A549 (cell line): ENCODE results near the gene KCNIP4. TPM values are rescaled to one million over a fixed set of nuclear protein-coding genes. Genes with fewer than 3 reads are reported as not detected.

ENCODE experiments used
- ATAC-seq, 2 experiments: fragments of 200-7000 bp in 1 of 2; fragments of >200 bp in 1 of 2; cut with Nextera tagmentation in 1 of 2; cut with Tn5 transposase in 1 of 2; 3 replicates each; pipeline versions ENCODE4 v1.8.0 to v1.9.1; 2018 to 2020; ENCODE audit warnings: mild to moderate bottlenecking in 1 of 2, moderate library complexity in 1 of 2
- CTCF ChIA-PET: fragments of 300-600 bp; sonication (Branson Sonifier 250); formaldehyde crosslinking; extraction: SDS; loops from one replicate; lab custom pipeline; 2021; ENCODE audit warnings: antibody characterized with exemption, inconsistent platforms; lab: Yijun Ruan, JAX
- POLR2A ChIA-PET: fragments of 350-600 bp; formaldehyde crosslinking; extraction: SDS; loops from one replicate; lab custom pipeline; 2021; ENCODE audit warnings: antibody characterized with exemption, inconsistent platforms; lab: Yijun Ruan, JAX
- DNase-seq, 2 experiments: peaks; one replicate each; pipeline versions ENCODE4 v3.0.0 to v3.0.0-alpha.2; 2011 to 2016; ENCODE audit warnings: low read depth in 1 of 2, low spot score in 1 of 2
- FAIRE-seq: peaks from 2 replicates; lab custom pipeline; 2011; peaks lifted over from hg19 to GRCh38; lab: Jason Lieb, UNC
- H3K27ac ChIP-seq, 2 experiments: fragments of >200 bp; sonication (Bioruptor Twin); formaldehyde crosslinking; 3 replicates each; pipeline ENCODE4 v1.5.1; 2016 to 2017
- H3K4me1 ChIP-seq: fragments of >200 bp; sonication (Bioruptor Twin); formaldehyde crosslinking; 3 replicates; pipeline ENCODE4 v1.6.1; 2016
- H3K4me2 ChIP-seq: fragments of >200 bp; sonication (Bioruptor Twin); formaldehyde crosslinking; 3 replicates; pipeline ENCODE4 v1.6.1; 2016
- H3K4me3 ChIP-seq: fragments of >200 bp; sonication (Bioruptor Twin); formaldehyde crosslinking; 3 replicates; pipeline ENCODE4 v1.5.1; 2016
- H3K9me3 ChIP-seq: fragments of >200 bp; sonication (Bioruptor Twin); formaldehyde crosslinking; 3 replicates; pipeline ENCODE4 v1.6.1; 2016
- CEBPB ChIP-seq, 2 experiments: fragments of >200 bp in 1 of 2; sonication (Bioruptor Twin) in 1 of 2; formaldehyde crosslinking in 1 of 2; IDR thresholded peaks; 2 replicates each; pipeline ENCODE4 v1.6.1; 2012 to 2016
- CHD4 ChIP-seq: fragments of 200-600 bp; sonication (generic); IDR thresholded peaks from 2 replicates; pipeline ENCODE4 v1.6.1; 2016; ENCODE audit warnings: antibody characterized with exemption, mild to moderate bottlenecking, borderline replicate concordance
- EHF ChIP-seq: fragments of 250-450 bp; sonication (Bioruptor Pico); IDR thresholded peaks from 2 replicates; pipeline ENCODE4 v1.5.0; 2020; ENCODE audit warnings: mild to moderate bottlenecking
- EHMT2 ChIP-seq: fragments of 200-600 bp; sonication (generic); IDR thresholded peaks from 2 replicates; pipeline ENCODE4 v1.6.1; 2016; ENCODE audit warnings: antibody characterized with exemption, low read depth, mild to moderate bottlenecking, moderate library complexity
- HDAC2 ChIP-seq: fragments of 200-600 bp; sonication (generic); IDR thresholded peaks from 2 replicates; pipeline ENCODE4 v1.6.1; 2016
- HOXB13 ChIP-seq: fragments of 250-450 bp; sonication (Bioruptor Pico); IDR thresholded peaks from 2 replicates; pipeline ENCODE4 v1.5.0; 2020; ENCODE audit warnings: low read depth, mild to moderate bottlenecking, moderate library complexity
- KDM1A ChIP-seq: fragments of 200-600 bp; sonication (generic); IDR thresholded peaks from 2 replicates; pipeline ENCODE4 v1.6.1; 2016; ENCODE audit warnings: low read depth, mild to moderate bottlenecking
- KDM5A ChIP-seq: fragments of 200-600 bp; sonication (generic); IDR thresholded peaks from 2 replicates; pipeline ENCODE4 v1.6.1; 2016; ENCODE audit warnings: antibody characterized with exemption, mild to moderate bottlenecking
- MAZ ChIP-seq: fragments of 150-350 bp; IDR thresholded peaks from 2 replicates; pipeline ENCODE4 v1.6.1; 2014; ENCODE audit warnings: antibody characterized with exemption, low read depth, low read length, borderline replicate concordance
- MYC ChIP-seq: IDR thresholded peaks from 2 replicates; pipeline ENCODE4 v1.6.1; 2012; ENCODE audit warnings: mild to moderate bottlenecking, inconsistent platforms, low read length, improper control_type of control experiment, borderline replicate concordance
- PHF8 ChIP-seq: fragments of 200-600 bp; sonication (generic); IDR thresholded peaks from 2 replicates; pipeline ENCODE4 v1.6.1; 2016; ENCODE audit warnings: low read depth, mild to moderate bottlenecking, antibody characterized with exemption, moderate library complexity, borderline replicate concordance
- POLR2AphosphoS2 ChIP-seq: conservative IDR thresholded peaks from 2 replicates; pipeline ENCODE4 v1.6.1; 2012; ENCODE audit warnings: low read length, improper control_type of control experiment, inconsistent platforms
- RFX5 ChIP-seq: fragments of 450-650 bp; IDR thresholded peaks from 2 replicates; pipeline ENCODE4 v1.7.1; 2014; ENCODE audit warnings: antibody characterized with exemption, mild to moderate bottlenecking, moderate library complexity
- RNF2 ChIP-seq: fragments of 200-600 bp; sonication (generic); IDR thresholded peaks from 2 replicates; pipeline ENCODE4 v1.6.1; 2016; ENCODE audit warnings: low read depth, mild to moderate bottlenecking, antibody characterized with exemption, moderate library complexity, borderline replicate concordance
- SMC3 ChIP-seq: fragments of >200 bp; sonication (Bioruptor Twin); formaldehyde crosslinking; IDR thresholded peaks from 3 replicates; pipeline ENCODE4 v1.6.1; 2018; ENCODE audit warnings: inconsistent platforms
- SREBF2 ChIP-seq: fragments of 450-650 bp; IDR thresholded peaks from 2 replicates; pipeline ENCODE4 v1.6.1; 2014; ENCODE audit warnings: mild to moderate bottlenecking, moderate library complexity
- TP53 ChIP-seq: fragments of 250-450 bp; sonication (Bioruptor Pico); IDR thresholded peaks from 2 replicates; pipeline ENCODE4 v1.5.0; 2021; ENCODE audit warnings: mild to moderate bottlenecking, moderate library complexity
- ZC3H11A ChIP-seq: fragments of 450-650 bp; IDR thresholded peaks from 2 replicates; pipeline ENCODE4 v1.6.1; 2014; ENCODE audit warnings: antibody characterized with exemption, mild to moderate bottlenecking
- ZFP36 ChIP-seq: fragments of 450-650 bp; IDR thresholded peaks from 2 replicates; pipeline ENCODE4 v1.6.1; 2014; ENCODE audit warnings: borderline replicate concordance; ENCODE audit not compliant: partially characterized antibody
- ZNF302 ChIP-seq: fragments of 250-450 bp; sonication (Bioruptor Pico); IDR thresholded peaks from 2 replicates; pipeline ENCODE4 v1.9.0; 2021; ENCODE audit warnings: inconsistent platforms, mild to moderate bottlenecking, moderate library complexity
- ZSCAN20 ChIP-seq: fragments of 250-450 bp; sonication (Bioruptor Pico); IDR thresholded peaks from 2 replicates; pipeline ENCODE4 v1.8.0; 2022; ENCODE audit warnings: mild to moderate bottlenecking, moderate library complexity
- WGBS: methylation state at CpG from one replicate; pipeline ENCODE4 v1.1.6; 2017; ENCODE audit errors: missing lambda C conversion rate; 5-methylcytosine and 5-hydroxymethylcytosine counted together
- polyA plus RNA-seq, 4 experiments: library from polyadenylated mRNA; depleted of rRNA in 3 of 4; stranded (reverse); fragments of >200 nt; fragmentation: RNase III in 1 of 4; extraction: RNeasy Plus Mini Kit Qiagen cat#74134 plus additional on column Dnase treatment in 1 of 4; gene quantifications; 2 replicates in 3 of 4; 3 replicates in 1 of 4; pipeline ENCODE4 v1.2.3, GENCODE V29; 2011 to 2017
- TF ChIP-seq, protein P1 (sequence below): IDR thresholded peaks from 2 replicates; pipeline ENCODE4 v1.6.1; 2012
- TF ChIP-seq, protein P2 (sequence below): fragments of 250-450 bp; sonication (Bioruptor Pico); IDR thresholded peaks from 2 replicates; pipeline ENCODE4 v1.5.0; 2021; ENCODE audit warnings: mild to moderate bottlenecking, moderate library complexity, borderline replicate concordance
- TF ChIP-seq, protein P3 (sequence below): fragments of 200-600 bp; sonication (generic); IDR thresholded peaks from 2 replicates; pipeline ENCODE4 v1.6.1; 2016; ENCODE audit warnings: antibody characterized with exemption, mild to moderate bottlenecking, moderate library complexity

KCNIP4 gene
- polyA plus RNA-seq, 2 of the 4 experiments (the other 2 are of a cell fraction), result not detected

DNA sequence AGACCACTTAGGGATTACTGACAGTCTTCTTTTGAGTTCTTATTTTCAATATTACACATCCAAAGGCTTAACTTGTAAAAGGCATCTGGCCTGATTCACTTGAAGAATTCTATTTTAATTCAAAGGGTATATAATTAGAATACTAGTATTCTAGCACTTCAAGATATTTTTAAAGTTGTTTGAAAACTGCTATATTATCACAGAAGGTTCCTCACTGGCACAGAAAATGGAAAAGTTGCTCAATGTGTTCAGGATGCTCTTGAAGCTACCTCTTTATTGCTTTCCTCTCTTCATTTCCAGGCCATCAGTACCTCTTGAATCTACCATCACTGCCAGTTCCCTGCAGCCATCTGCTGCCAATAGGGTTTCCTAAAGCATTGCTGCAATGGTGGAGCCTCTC is 271.4 kb downstream of the KCNIP4 start:
- Histone ChIP-seq H3K4me3 (no peak overlapping the region), H3K4me1 (no peaks in the 10 kb centered on the region), H3K27ac (no peak overlapping the region), H3K4me2 (no peak overlapping the region), H3K9me3 (no peaks in the 10 kb centered on the region)
- ATAC-seq, result no peak
- TF ChIP-seq KDM5A (no peak), ZNF302 (CRISPR knock-in tag) (no peak), SREBF2 (no peak), SMC3 (no peak), ZFP36 (no peak), PHF8 (no peak), HDAC2 (no peak), RFX5 (no peak), MAZ (no peak), POLR2AphosphoS2 (no peak), MYC (no peak), HOXB13 (CRISPR knock-in tag) (no peak), CEBPB (IDR thresholded peaks at IDR 0.05) (no peak), RNF2 (no peak), EHMT2 (no peak)
- TF ChIP-seq, protein P1, sequence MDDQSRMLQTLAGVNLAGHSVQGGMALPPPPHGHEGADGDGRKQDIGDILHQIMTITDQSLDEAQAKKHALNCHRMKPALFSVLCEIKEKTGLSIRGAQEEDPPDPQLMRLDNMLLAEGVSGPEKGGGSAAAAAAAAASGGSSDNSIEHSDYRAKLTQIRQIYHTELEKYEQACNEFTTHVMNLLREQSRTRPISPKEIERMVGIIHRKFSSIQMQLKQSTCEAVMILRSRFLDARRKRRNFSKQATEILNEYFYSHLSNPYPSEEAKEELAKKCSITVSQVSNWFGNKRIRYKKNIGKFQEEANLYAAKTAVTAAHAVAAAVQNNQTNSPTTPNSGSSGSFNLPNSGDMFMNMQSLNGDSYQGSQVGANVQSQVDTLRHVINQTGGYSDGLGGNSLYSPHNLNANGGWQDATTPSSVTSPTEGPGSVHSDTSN, result no peak
- TF ChIP-seq, protein P2, sequence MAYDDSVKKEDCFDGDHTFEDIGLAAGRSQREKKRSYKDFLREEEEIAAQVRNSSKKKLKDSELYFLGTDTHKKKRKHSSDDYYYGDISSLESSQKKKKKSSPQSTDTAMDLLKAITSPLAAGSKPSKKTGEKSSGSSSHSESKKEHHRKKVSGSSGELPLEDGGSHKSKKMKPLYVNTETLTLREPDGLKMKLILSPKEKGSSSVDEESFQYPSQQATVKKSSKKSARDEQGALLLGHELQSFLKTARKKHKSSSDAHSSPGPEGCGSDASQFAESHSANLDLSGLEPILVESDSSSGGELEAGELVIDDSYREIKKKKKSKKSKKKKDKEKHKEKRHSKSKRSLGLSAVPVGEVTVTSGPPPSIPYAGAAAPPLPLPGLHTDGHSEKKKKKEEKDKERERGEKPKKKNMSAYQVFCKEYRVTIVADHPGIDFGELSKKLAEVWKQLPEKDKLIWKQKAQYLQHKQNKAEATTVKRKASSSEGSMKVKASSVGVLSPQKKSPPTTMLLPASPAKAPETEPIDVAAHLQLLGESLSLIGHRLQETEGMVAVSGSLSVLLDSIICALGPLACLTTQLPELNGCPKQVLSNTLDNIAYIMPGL, result no peak
- TF ChIP-seq, protein P3, sequence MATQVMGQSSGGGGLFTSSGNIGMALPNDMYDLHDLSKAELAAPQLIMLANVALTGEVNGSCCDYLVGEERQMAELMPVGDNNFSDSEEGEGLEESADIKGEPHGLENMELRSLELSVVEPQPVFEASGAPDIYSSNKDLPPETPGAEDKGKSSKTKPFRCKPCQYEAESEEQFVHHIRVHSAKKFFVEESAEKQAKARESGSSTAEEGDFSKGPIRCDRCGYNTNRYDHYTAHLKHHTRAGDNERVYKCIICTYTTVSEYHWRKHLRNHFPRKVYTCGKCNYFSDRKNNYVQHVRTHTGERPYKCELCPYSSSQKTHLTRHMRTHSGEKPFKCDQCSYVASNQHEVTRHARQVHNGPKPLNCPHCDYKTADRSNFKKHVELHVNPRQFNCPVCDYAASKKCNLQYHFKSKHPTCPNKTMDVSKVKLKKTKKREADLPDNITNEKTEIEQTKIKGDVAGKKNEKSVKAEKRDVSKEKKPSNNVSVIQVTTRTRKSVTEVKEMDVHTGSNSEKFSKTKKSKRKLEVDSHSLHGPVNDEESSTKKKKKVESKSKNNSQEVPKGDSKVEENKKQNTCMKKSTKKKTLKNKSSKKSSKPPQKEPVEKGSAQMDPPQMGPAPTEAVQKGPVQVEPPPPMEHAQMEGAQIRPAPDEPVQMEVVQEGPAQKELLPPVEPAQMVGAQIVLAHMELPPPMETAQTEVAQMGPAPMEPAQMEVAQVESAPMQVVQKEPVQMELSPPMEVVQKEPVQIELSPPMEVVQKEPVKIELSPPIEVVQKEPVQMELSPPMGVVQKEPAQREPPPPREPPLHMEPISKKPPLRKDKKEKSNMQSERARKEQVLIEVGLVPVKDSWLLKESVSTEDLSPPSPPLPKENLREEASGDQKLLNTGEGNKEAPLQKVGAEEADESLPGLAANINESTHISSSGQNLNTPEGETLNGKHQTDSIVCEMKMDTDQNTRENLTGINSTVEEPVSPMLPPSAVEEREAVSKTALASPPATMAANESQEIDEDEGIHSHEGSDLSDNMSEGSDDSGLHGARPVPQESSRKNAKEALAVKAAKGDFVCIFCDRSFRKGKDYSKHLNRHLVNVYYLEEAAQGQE, result no peak
- ChIA-PET CTCF (no interaction called here), POLR2A (no interaction called here)
- FAIRE-seq, result no peak
- no peak for DNase-seq

DNA sequence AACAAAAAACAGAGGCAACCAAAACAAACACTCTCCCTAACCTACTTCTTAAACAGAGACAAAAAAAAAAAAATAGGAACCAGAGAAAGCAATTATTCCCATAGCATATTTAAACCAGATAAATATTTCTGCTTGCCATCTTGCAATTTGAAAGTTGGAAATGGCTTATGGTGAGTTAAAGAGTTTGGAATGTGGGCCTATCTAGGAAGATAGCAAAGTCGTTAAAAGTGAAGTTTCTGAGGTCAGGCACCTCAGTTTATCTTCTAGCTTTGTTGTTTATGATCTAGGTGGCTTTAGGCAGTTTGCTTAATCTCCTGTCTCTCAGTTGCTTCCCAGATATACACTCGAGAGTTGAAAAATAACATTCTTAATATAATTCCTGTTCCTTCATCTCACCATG is 284.2 kb downstream of the KCNIP4 start:
- H3K4me2 ChIP-seq, result no peak overlapping the region
- no peak for ATAC-seq
- ChIA-PET CTCF (no interaction called here), POLR2A (no interaction called here)
- no peaks in the 10 kb centered on the region for H3K9me3 ChIP-seq
- no peak for DNase-seq
- no peaks in the 10 kb centered on the region for H3K4me1 ChIP-seq
- no peak overlapping the region for H3K27ac ChIP-seq
- FAIRE-seq, result no peak
- H3K4me3 ChIP-seq, result no peak overlapping the region
- 2% methylated on average over 2 of the region's 2 CpGs for WGBS
- no peak for TF ChIP-seq KDM1A
- TF ChIP-seq TP53 (CRISPR knock-in tag), result no peak
- TF ChIP-seq EHF (CRISPR knock-in tag), result no peak
- no peak for TF ChIP-seq MAZ
- TF ChIP-seq POLR2AphosphoS2, result no peak
- TF ChIP-seq ZSCAN20 (CRISPR knock-in tag), result no peak
- TF ChIP-seq CHD4, result no peak
- TF ChIP-seq ZC3H11A, result no peak
